Stimulated activated CD4-positive, alpha-beta T cell treated with anti-CD3 and anti-CD28 coated beads, Interleukin-15, amount 100 ng/mL, for 1 hour (primary cell): ENCODE results near the gene OR14A16.

Experiments
- DNase-seq, 2 donors: peaks; one replicate each; pipeline ENCODE4 v3.0.0-alpha.2; 2020; ENCODE audit warnings: low read depth in 1 of 2, low spot score in 1 of 2

Gene OR14A16

GRCh38 chr1:247769603-247770002, 54.3 kb downstream of the OR14A16 start:
- no peak for DNase-seq
